Measurements from ENCODE around the gene EXOC7.

GRCh38 chr17:76079956-76080767, 23.4 kb downstream of the EXOC7 start:
- TF ChIP-seq EGR1 (IDR thresholded peaks at IDR 0.05; ENCODE audit: low read depth) (no peak), CTCF (IDR thresholded peaks at IDR 0.05 in 2 of 3, conservative IDR thresholded peaks at IDR 0.05 in 1 of 3; ENCODE audit: borderline replicate concordance in 1 of 3, insufficient read depth in 1 of 3, low read depth in 2 of 3, low read length in 2 of 3) (no peak), TCF7L2 (IDR thresholded peaks at IDR 0.05; ENCODE audit: borderline replicate concordance, extremely low read depth, insufficient read depth, insufficient read length) (no peak), ZFX (IDR thresholded peaks at IDR 0.05) (no peak), POLR2A (IDR thresholded peaks at IDR 0.05; ENCODE audit: borderline replicate concordance, extremely low read depth, insufficient read depth, insufficient read length) (peak; percentile 18)
